Raji (cell line): Measurements from ENCODE around the gene FOXN4.

ENCODE experiments used
- POLR2A ChIP-seq: IDR thresholded peaks from 2 replicates; pipeline ENCODE4 v1.6.1; 2011; ENCODE audit warnings: low read depth, low read length, control low read depth; ENCODE audit not compliant: insufficient read depth

The FOXN4 gene

DNA sequence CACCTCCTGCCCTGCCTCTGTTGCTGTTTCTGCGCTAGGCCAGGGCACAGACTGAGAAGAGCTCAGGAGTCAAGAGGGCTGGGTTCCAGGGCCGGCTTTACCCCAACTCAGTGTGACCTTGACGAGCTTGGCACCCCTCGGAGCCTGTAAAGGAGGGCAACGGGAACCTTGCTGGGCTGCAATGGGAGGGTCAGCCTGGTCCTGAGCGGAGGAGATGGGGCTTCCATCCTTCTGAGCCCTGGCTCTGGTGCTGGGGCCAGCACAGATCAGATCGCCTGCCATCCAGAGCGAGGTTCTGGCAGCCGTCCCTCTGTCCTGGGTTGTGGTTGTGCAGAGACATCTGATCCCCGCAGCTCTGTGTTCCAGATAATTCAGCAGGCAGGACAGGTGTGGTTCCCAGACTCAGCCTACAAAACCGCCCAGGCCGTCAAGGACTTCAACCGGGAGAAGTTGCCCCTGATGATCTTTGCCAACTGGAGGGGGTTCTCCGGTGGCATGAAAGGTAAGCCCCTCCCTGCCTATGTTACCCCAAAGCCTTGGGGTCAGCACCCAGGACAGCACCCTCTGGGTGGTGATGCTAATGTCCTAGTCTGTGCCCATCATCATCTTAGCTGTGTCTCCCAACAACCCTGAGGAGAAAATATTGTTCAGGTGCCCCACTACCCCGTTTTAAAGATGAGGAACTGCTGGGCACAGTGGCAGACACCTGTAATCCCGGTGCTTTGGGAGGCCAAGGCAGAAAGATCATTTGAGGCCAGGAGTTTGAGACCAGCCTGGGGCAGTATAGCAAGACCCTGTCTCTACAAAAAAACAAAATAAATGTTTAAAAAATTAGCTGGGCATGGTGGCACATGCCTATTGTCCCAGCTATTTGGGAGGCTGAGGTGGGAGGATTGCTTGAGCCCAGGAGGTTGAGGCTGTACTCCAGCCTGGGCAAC is 50.2 kb downstream of the FOXN4 start:
- TF ChIP-seq POLR2A: no peak

DNA sequence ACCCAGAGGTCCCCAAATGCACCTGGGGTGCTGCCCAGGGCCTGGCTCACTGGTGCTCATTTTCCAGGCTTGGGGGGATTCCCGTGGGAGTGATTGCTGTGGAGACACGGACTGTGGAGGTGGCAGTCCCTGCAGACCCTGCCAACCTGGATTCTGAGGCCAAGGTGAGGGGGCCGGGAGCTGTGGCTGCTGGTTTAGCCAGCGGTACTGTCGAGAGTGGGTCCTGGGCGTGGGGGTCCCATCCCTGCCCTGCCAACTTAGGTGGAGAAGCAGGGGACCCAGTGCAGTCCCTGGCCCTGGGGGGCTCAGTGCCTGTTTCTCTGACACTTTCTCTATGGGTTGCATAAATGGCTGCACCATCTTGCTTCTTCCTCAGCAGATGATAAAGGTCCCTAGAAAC is 50.9 kb downstream of the FOXN4 start:
- TF ChIP-seq POLR2A: no peak

DNA sequence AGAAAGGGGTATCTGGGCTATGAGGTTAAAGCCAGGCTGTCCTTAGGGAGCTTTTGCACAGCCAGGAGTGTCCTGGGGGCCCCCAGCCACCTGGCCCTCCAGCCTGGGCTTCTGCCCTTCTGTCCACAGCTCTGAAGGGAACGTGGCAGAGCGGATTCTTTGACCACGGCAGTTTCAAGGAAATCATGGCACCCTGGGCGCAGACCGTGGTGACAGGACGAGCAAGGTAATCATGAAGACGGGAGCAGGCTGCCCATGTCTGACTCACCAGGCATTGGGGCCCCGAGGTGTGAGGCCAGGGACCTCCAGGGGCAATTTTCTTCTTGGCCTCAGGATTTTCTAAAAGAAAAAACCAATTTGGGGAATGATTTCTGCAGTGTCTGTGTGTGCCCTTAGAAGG is 53.1 kb downstream of the FOXN4 start:
- no peak for TF ChIP-seq POLR2A

DNA sequence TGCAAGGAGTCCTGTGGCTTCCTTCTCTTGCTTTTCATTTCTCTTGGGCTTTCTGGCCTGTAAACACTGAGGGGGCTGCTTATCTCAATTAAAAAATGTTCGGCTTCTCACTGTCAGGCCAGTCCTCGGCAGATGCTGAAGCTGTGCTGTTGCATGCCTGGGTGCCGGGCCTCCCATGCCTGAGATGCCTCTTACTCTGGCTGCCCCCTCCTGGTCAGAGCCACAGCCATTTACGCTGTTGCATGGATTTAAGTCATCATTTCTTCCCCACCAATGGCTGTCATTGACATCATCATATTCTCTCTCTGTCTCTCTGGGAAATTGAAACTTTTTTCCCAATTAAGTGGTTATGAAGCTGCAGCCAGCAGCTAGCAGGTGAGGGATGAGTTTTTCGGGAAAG is 53.7 kb downstream of the FOXN4 start:
- TF ChIP-seq POLR2A: no peak

DNA sequence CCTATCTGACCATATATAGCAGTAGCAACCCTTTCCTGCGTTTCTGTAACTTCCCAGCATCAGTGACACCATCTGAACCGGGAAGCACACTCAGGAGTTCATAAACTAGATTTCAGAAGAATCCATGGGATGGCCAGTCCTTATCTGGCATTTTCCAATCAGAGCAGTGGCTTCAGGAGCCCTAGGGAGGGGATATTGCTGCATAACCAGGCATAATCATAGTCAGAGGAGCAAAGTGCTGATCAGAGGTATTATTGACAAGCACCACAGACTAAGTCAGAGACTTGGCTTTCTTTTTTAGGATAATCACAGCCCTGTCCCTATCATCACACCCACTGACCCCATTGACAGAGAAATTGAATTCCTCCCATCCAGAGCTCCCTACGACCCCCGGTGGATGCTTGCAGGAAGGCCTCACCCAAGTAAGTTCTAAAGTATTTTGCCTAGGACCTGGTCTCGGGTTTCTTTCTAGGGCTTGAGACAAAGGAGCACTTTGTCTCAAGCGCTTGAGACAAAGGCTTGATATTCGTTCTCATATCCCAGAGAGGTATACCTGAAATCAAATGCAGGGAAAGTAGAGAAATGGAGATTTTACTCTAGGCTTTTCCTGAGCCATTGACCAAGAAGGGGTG is 55.1 kb downstream of the FOXN4 start:
- no peak for TF ChIP-seq POLR2A

DNA sequence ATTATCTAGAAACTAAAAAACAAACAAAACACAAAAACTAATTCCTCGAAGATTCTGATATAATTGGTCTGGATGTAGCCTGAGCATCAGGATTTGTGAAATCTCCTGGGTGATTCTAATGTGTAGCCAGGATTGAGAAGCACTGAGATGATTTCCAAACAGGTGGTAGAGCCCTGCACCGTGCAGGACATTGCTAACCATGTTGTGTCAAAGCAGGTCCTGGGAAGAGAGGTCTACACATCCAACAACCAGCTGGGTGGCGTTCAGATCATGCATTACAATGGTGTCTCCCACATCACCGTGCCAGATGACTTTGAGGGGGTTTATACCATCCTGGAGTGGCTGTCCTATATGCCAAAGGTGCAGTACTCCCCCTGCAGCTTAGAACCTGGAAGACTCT is 56.3 kb downstream of the FOXN4 start:
- TF ChIP-seq POLR2A: no peak

DNA sequence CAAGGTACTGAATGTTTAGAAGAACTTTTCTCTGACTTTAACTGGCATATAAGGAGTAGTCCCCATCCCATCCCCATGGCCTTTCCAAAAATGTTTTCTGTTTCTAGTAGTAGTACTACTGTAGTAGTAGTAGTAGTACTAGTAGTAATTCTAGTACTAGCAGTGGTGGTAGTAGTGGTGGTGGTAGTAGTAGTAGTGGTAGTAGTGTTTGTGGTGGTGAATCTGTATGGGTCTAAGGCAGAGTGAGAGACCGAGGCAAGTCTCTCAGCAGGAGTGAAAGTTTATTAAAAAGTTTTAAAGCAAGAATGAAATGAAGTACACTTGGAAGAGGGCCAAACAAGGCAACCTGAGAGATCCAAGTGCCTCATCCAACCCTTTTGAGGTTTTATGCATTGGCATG is 58.6 kb downstream of the FOXN4 start:
- no peak for TF ChIP-seq POLR2A

DNA sequence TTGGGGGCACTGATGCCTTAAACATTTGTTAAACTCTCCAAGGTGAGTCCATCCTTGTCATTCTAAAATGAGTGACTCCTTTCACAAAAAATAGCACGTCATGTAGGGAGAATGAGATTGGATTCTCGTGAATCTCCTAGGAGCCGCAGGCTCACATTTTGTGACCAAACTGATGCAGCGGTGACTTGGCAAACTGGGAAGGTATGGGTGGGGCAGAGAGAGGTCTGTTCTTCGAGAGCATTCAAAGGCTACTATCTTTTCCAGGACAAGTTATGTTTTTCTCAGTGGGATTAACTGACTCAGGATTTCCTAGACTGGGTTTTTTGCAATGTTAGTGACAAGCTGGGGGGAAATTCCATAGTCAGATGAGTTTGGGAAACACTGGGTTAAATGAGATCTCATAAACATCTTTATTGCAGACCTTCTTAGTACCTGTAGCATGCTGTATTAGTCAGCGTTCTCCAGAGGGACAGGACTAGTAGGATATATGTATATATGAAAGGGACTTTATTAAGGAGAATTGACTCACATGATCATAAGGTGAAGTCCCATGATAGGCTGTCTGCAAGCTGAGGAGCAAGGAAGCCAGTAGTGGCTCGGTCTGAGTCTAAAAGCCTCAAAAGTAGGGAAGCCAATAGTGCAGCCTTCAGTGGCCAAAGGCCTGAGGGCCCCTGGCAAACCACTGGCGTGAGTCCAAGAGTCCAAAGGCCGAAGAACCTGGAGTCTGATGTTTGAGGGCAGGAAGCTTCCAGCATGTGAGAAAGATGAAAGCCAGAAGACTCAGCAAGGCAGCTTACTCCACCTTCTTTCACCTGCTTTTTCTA is 61.0 kb downstream of the FOXN4 start:
- no peak for TF ChIP-seq POLR2A

DNA sequence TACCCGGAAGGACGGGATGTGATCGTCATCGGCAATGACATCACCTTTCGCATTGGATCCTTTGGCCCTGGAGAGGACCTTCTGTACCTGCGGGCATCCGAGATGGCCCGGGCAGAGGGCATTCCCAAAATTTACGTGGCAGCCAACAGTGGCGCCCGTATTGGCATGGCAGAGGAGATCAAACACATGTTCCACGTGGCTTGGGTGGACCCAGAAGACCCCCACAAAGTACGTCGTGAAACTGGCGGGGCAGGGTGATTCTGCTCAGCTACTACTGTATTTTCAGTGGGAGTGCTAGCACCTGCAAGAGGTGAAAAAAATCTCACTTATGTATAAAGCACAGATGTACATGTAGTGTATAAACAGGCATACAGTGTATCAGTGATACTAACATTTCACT is 62.9 kb downstream of the FOXN4 start:
- TF ChIP-seq POLR2A: no peak

DNA sequence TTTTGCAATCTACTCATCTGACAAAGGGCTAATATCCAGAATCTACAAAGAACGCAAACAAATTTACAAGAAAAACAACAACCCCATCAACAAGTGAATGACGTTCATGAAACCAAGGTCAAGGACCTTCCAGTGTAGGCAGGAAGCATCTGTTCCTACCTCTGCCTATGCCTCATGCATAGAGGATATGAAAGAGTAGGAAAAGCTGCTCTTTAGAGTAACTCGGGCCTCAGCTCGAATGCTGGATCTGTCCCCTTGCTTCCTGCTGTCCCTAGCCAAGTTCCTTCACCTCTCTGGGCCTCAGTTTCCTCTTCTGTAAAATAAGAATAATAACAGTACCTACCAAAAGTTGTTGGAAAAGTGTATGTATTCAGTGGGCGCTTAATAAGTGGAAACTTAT is 65.0 kb downstream of the FOXN4 start:
- TF ChIP-seq POLR2A: no peak

DNA sequence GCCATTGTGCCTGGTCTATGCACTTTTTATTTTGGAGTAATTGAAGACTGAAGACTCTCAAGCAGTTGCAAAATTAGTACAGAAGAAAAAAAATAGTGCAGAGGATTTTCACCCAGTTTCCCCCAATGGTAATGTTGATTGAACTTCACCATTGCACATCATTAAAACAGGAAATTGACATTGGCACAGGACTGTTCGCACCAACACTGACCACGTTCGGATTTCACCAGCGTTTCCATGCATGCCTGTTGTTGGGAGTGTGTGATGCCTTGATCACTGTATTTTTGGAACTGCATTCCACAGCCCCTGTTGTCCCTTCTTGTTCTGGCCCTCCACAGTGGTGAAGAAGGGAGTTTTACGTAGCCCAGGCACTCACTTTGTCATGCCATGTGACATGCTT is 67.1 kb downstream of the FOXN4 start:
- no peak for TF ChIP-seq POLR2A

DNA sequence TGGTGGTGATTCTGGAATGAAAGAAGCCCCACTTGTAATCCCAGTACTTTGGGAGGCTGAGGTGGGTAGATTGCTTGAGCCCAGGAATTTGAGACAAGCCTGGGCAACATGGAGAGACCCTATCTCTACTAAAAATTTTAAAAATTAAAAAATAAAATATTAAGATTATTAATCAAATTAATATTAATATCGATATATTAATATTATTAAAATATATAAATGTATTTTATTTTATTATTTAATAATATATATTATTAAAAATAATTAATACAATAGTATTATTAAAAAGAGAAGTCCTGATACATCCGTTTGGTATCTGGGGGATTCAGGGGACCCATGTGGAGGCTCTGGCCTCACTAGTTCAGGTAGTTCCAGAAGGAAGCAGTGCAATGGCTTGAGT is 68.7 kb downstream of the FOXN4 start:
- TF ChIP-seq POLR2A: no peak

DNA sequence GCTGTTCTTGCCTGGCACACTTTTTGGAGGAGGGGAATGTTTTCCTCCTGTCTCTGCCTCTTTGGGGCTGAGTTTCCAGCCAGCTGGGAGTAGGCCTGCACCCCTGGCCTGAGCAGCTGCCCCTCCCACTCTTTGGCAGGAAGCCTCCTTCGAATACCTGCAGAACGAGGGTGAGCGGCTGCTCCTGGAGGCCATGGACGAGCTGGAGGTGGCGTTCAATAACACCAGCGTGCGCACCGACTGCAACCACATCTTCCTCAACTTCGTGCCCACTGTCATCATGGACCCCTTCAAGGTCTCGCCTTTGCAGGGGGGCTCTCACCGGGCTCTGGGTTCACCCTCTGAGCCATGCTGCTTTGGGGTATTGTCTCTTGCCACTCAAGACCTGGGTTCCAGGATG is 69.4 kb downstream of the FOXN4 start:
- TF ChIP-seq POLR2A: no peak

DNA sequence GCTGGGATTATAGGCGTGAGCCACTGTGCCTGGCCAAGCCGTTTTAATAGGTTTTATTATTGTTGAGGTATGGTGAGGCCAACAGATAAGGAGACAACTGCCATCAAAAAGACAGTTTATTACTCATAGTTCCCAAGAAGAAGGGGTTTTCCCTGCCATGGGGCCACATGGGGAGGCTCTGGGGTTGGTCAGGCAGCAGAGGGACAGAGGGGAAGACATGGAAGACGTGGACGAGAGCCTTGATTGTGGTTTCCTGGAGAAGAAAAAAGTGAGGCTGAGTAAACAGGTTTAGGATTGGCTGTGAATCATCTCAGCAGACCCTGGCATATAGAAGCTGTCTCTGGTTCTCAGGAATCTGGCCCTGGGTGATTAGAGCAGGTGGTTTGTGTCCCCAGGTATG is 69.9 kb downstream of the FOXN4 start:
- TF ChIP-seq POLR2A: no peak

DNA sequence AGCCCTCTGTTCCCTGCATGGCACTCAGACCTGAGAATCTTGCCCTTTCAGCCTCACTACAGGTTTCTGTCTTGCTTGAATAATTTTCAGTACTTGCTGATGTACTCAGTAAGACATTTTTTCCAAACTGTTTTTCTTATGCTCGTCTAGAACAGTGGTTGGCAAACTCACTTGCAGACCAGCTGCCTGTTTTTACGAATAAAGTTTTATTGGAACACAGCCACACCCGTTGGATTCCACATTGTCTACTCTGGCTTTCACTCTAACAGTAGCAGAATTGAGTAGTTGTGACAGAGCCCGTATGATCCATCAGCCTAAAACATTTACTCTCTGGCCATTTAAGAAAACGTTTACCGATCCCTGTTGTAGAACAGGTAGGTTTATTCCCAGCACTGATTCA is 72.8 kb downstream of the FOXN4 start:
- no peak for TF ChIP-seq POLR2A

DNA sequence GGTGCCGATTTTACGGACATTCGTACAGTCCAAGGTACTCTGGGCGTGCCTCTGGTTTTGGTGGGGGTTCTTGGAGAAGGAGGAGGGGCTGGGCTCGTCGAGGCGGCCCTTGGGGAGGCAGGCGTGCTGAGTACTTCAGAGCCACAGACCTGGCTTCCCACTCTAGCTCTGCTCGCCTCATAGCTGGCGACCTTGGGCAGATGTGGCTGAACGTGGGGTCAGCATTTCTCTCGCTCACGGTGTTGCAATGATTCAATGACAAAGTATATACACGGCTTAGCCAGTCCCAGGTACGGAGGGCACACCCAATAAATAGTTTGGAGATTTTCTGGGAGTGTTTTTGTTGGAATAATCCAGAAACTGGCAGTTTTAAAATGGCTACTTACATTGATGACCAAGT is 75.1 kb downstream of the FOXN4 start:
- TF ChIP-seq POLR2A: no peak
